H9 (cell line): Measurements from ENCODE around the gene CLRN3. TPM values are rescaled to one million over a fixed set of nuclear protein-coding genes. Genes with fewer than 3 reads are reported as not detected.

ENCODE experiments used
- DNase-seq: peaks from one replicate; pipeline ENCODE4 v3.0.0-alpha.2; 2017
- H2AFZ ChIP-seq: one replicate; pipeline ENCODE4 v1.6.1; 2013; ENCODE audit warnings: mild to moderate bottlenecking, low read length, control low read depth, moderate library complexity
- H2AK5ac ChIP-seq: 2 replicates; pipeline ENCODE4 v1.6.1; 2013; ENCODE audit warnings: low read length, control low read depth, mixed read lengths; ENCODE audit not compliant: insufficient read length
- H2BK120ac ChIP-seq: one replicate; pipeline ENCODE4 v1.6.1; 2013; ENCODE audit warnings: low read depth, mild to moderate bottlenecking, low read length, control low read depth, inconsistent platforms; ENCODE audit not compliant: poor library complexity, severe bottlenecking
- H2BK12ac ChIP-seq: 2 replicates; pipeline ENCODE4 v1.6.1; 2013; ENCODE audit warnings: low read length, control low read depth, mixed read lengths, low read depth; ENCODE audit not compliant: insufficient read length
- H2BK15ac ChIP-seq: 2 replicates; pipeline ENCODE4 v1.6.1; 2013; ENCODE audit warnings: low read depth, low read length, control low read depth
- H2BK20ac ChIP-seq: one replicate; pipeline ENCODE4 v1.6.1; 2013; ENCODE audit warnings: low read depth, mild to moderate bottlenecking, low read length, control low read depth, inconsistent platforms; ENCODE audit not compliant: poor library complexity, severe bottlenecking
- H2BK5ac ChIP-seq: 2 replicates; pipeline ENCODE4 v1.6.1; 2013; ENCODE audit warnings: low read length, control low read depth, mixed read lengths; ENCODE audit not compliant: insufficient read length
- H3K14ac ChIP-seq: 2 replicates; pipeline ENCODE4 v1.6.1; 2013; ENCODE audit warnings: low read length, control low read depth; ENCODE audit not compliant: insufficient read depth
- H3K18ac ChIP-seq: 2 replicates; pipeline ENCODE4 v1.6.1; 2013; ENCODE audit warnings: low read depth, mild to moderate bottlenecking, mixed read lengths, low read length, control low read depth; ENCODE audit not compliant: insufficient read length
- H3K23ac ChIP-seq: 2 replicates; pipeline ENCODE4 v1.6.1; 2013; ENCODE audit warnings: low read length, control low read depth, mixed read lengths, low read depth; ENCODE audit not compliant: insufficient read length
- H3K23me2 ChIP-seq: 2 replicates; pipeline ENCODE4 v1.6.1; 2013; ENCODE audit warnings: low read depth, mild to moderate bottlenecking, mixed read lengths, low read length, control low read depth; ENCODE audit not compliant: insufficient read length, poor library complexity, severe bottlenecking
- H3K27ac ChIP-seq: 2 replicates; pipeline ENCODE4 v1.5.1; 2013; ENCODE audit warnings: low read length, control low read depth, mixed read lengths, low read depth; ENCODE audit not compliant: insufficient read length
- H3K27me3 ChIP-seq: 2 replicates; pipeline ENCODE4 v1.6.1; 2013; ENCODE audit warnings: low read length, control low read depth, inconsistent platforms; ENCODE audit not compliant: insufficient read depth
- H3K4ac ChIP-seq: 2 replicates; pipeline ENCODE4 v1.6.1; 2013; ENCODE audit warnings: low read depth, mild to moderate bottlenecking, control low read depth, inconsistent platforms, low read length, moderate library complexity
- H3K4me1 ChIP-seq: 2 replicates; pipeline ENCODE4 v1.6.1; 2013; ENCODE audit warnings: low read length, control low read depth, inconsistent platforms; ENCODE audit not compliant: insufficient read depth
- H3K4me2 ChIP-seq: 2 replicates; pipeline ENCODE4 v1.6.1; 2013; ENCODE audit warnings: low read length, control low read depth, mixed read lengths; ENCODE audit not compliant: insufficient read length, insufficient read depth
- H3K56ac ChIP-seq: 2 replicates; pipeline ENCODE4 v1.6.1; 2013; ENCODE audit warnings: low read depth, mild to moderate bottlenecking, mixed read lengths, low read length, control low read depth; ENCODE audit not compliant: insufficient read length
- H3K79me1 ChIP-seq: 2 replicates; pipeline ENCODE4 v1.6.1; 2013; ENCODE audit warnings: low read depth, mild to moderate bottlenecking, moderate library complexity, low read length, control low read depth, inconsistent platforms; ENCODE audit not compliant: insufficient read depth, poor library complexity, severe bottlenecking
- H3K79me2 ChIP-seq: 2 replicates; pipeline ENCODE4 v1.6.1; 2013; ENCODE audit warnings: low read length, control low read depth, inconsistent platforms; ENCODE audit not compliant: insufficient read depth
- H3K9ac ChIP-seq: 2 replicates; pipeline ENCODE4 v1.6.1; 2013; ENCODE audit warnings: low read length, control low read depth, mixed read lengths; ENCODE audit not compliant: insufficient read length; ENCODE audit errors: extremely low read depth
- H3K9me3 ChIP-seq: one replicate; pipeline ENCODE4 v1.6.1; 2013; ENCODE audit warnings: low read depth, low read length, inconsistent platforms; ENCODE audit not compliant: control insufficient read depth
- H3T11ph ChIP-seq: one replicate; pipeline ENCODE4 v1.6.1; 2013; ENCODE audit warnings: mild to moderate bottlenecking, low read length, control low read depth, inconsistent platforms
- H4K20me1 ChIP-seq: one replicate; pipeline ENCODE4 v1.6.1; 2013; ENCODE audit not compliant: control insufficient read depth, insufficient read length, insufficient read depth
- H4K5ac ChIP-seq: 2 replicates; pipeline ENCODE4 v1.6.1; 2013; ENCODE audit warnings: low read depth, mild to moderate bottlenecking, mixed read lengths, low read length, control low read depth; ENCODE audit not compliant: insufficient read length
- H4K8ac ChIP-seq: replicated peaks from 2 replicates; pipeline ENCODE4 v1.6.1; 2013; ENCODE audit warnings: low read length, control low read depth, mixed read lengths, low read depth; ENCODE audit not compliant: insufficient read length
- H4K91ac ChIP-seq: 2 replicates; pipeline ENCODE4 v1.6.1; 2013; ENCODE audit warnings: low read depth, mild to moderate bottlenecking, moderate library complexity, mixed read lengths, low read length, control low read depth; ENCODE audit not compliant: insufficient read length
- H3K27ac Mint-ChIP-seq, 3 experiments: 2 replicates in 2 of 3; 3 replicates in 1 of 3; pipeline ENCODE4 v1.8.0; 2020 to 2021; ENCODE audit warnings: mixed read lengths in 3 of 3, mild to moderate bottlenecking in 1 of 3, moderate library complexity in 1 of 3
- H3K27me3 Mint-ChIP-seq: 2 replicates; pipeline ENCODE4 v1.8.0; 2021; ENCODE audit warnings: low read depth, mild to moderate bottlenecking, moderate library complexity, mixed read lengths
- H3K36me3 Mint-ChIP-seq, 3 experiments: 2 replicates in 2 of 3; 3 replicates in 1 of 3; pipeline ENCODE4 v1.8.0; 2020 to 2021; ENCODE audit warnings: low read depth in 3 of 3, mixed read lengths in 3 of 3; ENCODE audit not compliant: insufficient read depth in 1 of 3
- H3K4me1 Mint-ChIP-seq, 2 experiments: 2 replicates each; pipeline ENCODE4 v1.8.0; 2020; ENCODE audit warnings: mixed read lengths in 2 of 2
- H3K4me3 Mint-ChIP-seq, 2 experiments: 2 replicates in 1 of 2; 3 replicates in 1 of 2; pipeline ENCODE4 v1.8.0; 2020 to 2021; ENCODE audit warnings: mild to moderate bottlenecking in 2 of 2, mixed read lengths in 2 of 2, moderate library complexity in 1 of 2
- H3K9me3 Mint-ChIP-seq, 2 experiments: 2 replicates in 1 of 2; 3 replicates in 1 of 2; pipeline ENCODE4 v1.8.0; 2020; ENCODE audit warnings: mild to moderate bottlenecking in 2 of 2, mixed read lengths in 2 of 2, moderate library complexity in 1 of 2
- CTCF ChIP-seq: fragments of 200-600 bp; sonication (generic); conservative IDR thresholded peaks from 3 replicates; pipeline ENCODE4 v1.8.0; 2021; ENCODE audit warnings: antibody characterized with exemption, mild to moderate bottlenecking
- WGBS: extraction: QIAGEN DNeasy Blood & Tissue Kit; methylation state at CpG from one replicate; pipeline ENCODE4 v1.1.7; 2013; ENCODE audit warnings: missing lambda C conversion rate, low lambda C conversion rate, mixed read lengths; ENCODE audit not compliant: insufficient read length; ENCODE audit errors: extremely low coverage; 5-methylcytosine and 5-hydroxymethylcytosine counted together
- total RNA-seq: library from RNA; stranded (reverse); gene quantifications from 2 replicates; pipeline ENCODE4 v1.2.1, GENCODE V29; 2021

The CLRN3 gene
- total RNA-seq, 1 experiment from 2014 or later = not detected

- Histone ChIP-seq H3K14ac (no peak overlapping the region), H2BK20ac (no peak overlapping the region), H2BK5ac (no peak overlapping the region), H3K4me1 (no peaks in the 10 kb centered on the region), H2AFZ (no peak overlapping the region), H2AK5ac (no peak overlapping the region), H2BK120ac (no peak overlapping the region), H3K23me2 (no peaks in the 10 kb centered on the region), H3K27me3 (no peaks in the 10 kb centered on the region), H3K4ac (no peak overlapping the region), H3K18ac (no peak overlapping the region), H3K27ac (no peak overlapping the region), H3T11ph (no peak overlapping the region), H2BK15ac (no peak overlapping the region), H4K8ac (no peak overlapping the region), H3K79me1 (no peaks in the 10 kb centered on the region), H3K9ac (no peak overlapping the region), H2BK12ac (no peak overlapping the region), H4K91ac (no peak overlapping the region), H3K79me2 (no peaks in the 10 kb centered on the region), H3K9me3 (no peaks in the 10 kb centered on the region), H3K4me2 (no peak overlapping the region), H3K23ac (no peak overlapping the region), H4K5ac (no peak overlapping the region), H4K20me1 (no peaks in the 10 kb centered on the region), H3K56ac (no peak overlapping the region)
- no peak for DNase-seq
- no peak overlapping the region for H3K27ac Mint-ChIP-seq
- no peaks in the 10 kb centered on the region for H3K36me3 Mint-ChIP-seq
- H3K27me3 Mint-ChIP-seq = peaks cover 2% of the 10 kb centered on the region; the same call in 1 of the 2 replicates
- H3K4me3 Mint-ChIP-seq = no peak overlapping the region
- peaks cover 0 to 2% of the 10 kb centered on the region in 2 experiments; a peak in 1 of 5 replicates for H3K9me3 Mint-ChIP-seq
- no peak for TF ChIP-seq CTCF
- WGBS = no CpG with 5 or more reads among the region's 4 CpGs
- peaks cover 6% of the 10 kb centered on the region in 2 experiments for H3K4me1 Mint-ChIP-seq
Measured at GRCh38 chr10:127836176-127836575, 56.6 kb downstream of the CLRN3 start.
